Measurements from ENCODE around the gene DLX5. TPM values are rescaled to one million over a fixed set of nuclear protein-coding genes. Genes with fewer than 3 reads are reported as not detected.

Gene DLX5
- total and polyA plus RNA-seq, 2 donors (not counting 3 experiments of a cell fraction or from before 2014, with no cell fraction given), result not detected

- no peak overlapping the region for H3K27ac ChIP-seq (ENCODE audit: insufficient read depth, low read depth, low read length)
- CTCF ChIA-PET, result interaction anchor here (0.7 to 7.4 kb wide), 4 partner anchors 11 to 964 kb away, joined by 3 to 48 read pairs (median 4); no protein-coding TSS in a partner anchor
- H3K9me3 ChIP-seq (replicated peaks; ENCODE audit: control insufficient read depth, insufficient read depth, low read length), result no peaks in the 10 kb centered on the region
- no peaks in the 10 kb centered on the region for H3K36me3 ChIP-seq (ENCODE audit: control insufficient read depth in 2 of 2, extremely low read depth in 1 of 2, insufficient read depth in 2 of 2, low read length in 2 of 2)
- TF ChIP-seq GATA2 (IDR thresholded peaks at IDR 0.05; ENCODE audit: insufficient read depth, insufficient read length, low read depth, low read length) (no peak), JUN (IDR thresholded peaks at IDR 0.05; ENCODE audit: borderline replicate concordance, insufficient read depth, insufficient read length, low read depth) (no peak), MYC (IDR thresholded peaks at IDR 0.05; ENCODE audit: low read depth, low read length) (no peak), FOS (IDR thresholded peaks at IDR 0.05; ENCODE audit: borderline replicate concordance, insufficient read depth, low read length) (no peak), POLR2A (IDR thresholded peaks at IDR 0.05; ENCODE audit: low read depth, low read length) (no peak), POLR2AphosphoS5 (IDR thresholded peaks at IDR 0.05; ENCODE audit: insufficient read depth, low read depth, low read length) (no peak)
- TF ChIP-seq, protein P1, sequence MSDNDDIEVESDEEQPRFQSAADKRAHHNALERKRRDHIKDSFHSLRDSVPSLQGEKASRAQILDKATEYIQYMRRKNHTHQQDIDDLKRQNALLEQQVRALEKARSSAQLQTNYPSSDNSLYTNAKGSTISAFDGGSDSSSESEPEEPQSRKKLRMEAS (IDR thresholded peaks at IDR 0.05; ENCODE audit: insufficient read depth, insufficient read length), result no peak
- DNase-seq (ENCODE audit: low read depth, low spot score) (no peak), FAIRE-seq (no peak)
- POLR2A ChIA-PET, result no interaction called here
- dilution Hi-C loops (cut with MboI; ENCODE audit: extremely low pct_ligation_motif_present, low sequenced_read_pairs) (no loop called here), intact Hi-C loops (cut with micrococcal nuclease) (no loop called here)
- no TSS peak for BruUV-seq (replicated peaks)
- H3K4me2 ChIP-seq (ENCODE audit: insufficient read depth, low read length), result no peak overlapping the region
- no peaks in the 10 kb centered on the region for H3K4me1 ChIP-seq (ENCODE audit: control insufficient read depth, extremely low read depth, insufficient read depth, low read length)
- peaks cover 86 to 100% of the 10 kb centered on the region in 2 experiments for H3K27me3 ChIP-seq (ENCODE audit: control insufficient read depth in 2 of 2, insufficient read depth in 2 of 2, low read length in 2 of 2)
- no peak overlapping the region for H2AFZ ChIP-seq (ENCODE audit: low read depth, low read length)
- H3K9me1 ChIP-seq (replicated peaks; ENCODE audit: control insufficient read depth, extremely low read depth, insufficient read depth, low read length), result no peaks in the 10 kb centered on the region
- no peak overlapping the region for H3K9ac ChIP-seq (replicated peaks; ENCODE audit: extremely low read depth, insufficient read depth, low read length)
- H3K4me3 ChIP-seq (replicated peaks in 1 of 3; ENCODE audit: insufficient read depth in 1 of 3, low read depth in 1 of 3, low read length in 3 of 3), result no peak overlapping the region
- no peaks in the 10 kb centered on the region for H3K79me2 ChIP-seq (ENCODE audit: control insufficient read depth, insufficient read depth, low read length)
- no peaks in the 10 kb centered on the region for H4K20me1 ChIP-seq (replicated peaks; ENCODE audit: control insufficient read depth, extremely low read depth, insufficient read depth, low read length)
Measured at GRCh38 chr7:97013134-97013844, 11.3 kb downstream of the DLX5 start.

Measured in endothelial cell of umbilical vein (primary cell).